Panc1 (cell line): ENCODE results near the gene ENAH. TPM values are rescaled to one million over a fixed set of nuclear protein-coding genes. Genes with fewer than 3 reads are reported as not detected.

Experiments used
- ATAC-seq: fragments of 200-7000 bp; cut with Tn5 transposase; 2 replicates; pipeline ENCODE4 v1.9.1; 2020; ENCODE audit warnings: mild to moderate bottlenecking, moderate library complexity
- BruUV-seq: library from RNA; stranded (reverse); fragments of 400-500 nt; replicated peaks from 2 replicates; lab custom pipeline; 2021; lab: Mats Ljungman, UMichigan
- CTCF ChIA-PET: fragments of 300-600 bp; sonication (Branson Sonifier 250); formaldehyde crosslinking; loops from one replicate; lab custom pipeline; 2022; ENCODE audit warnings: antibody characterized with exemption; lab: Charles Lee
- POLR2A ChIA-PET: fragments of 300-600 bp; sonication (Branson Sonifier 250); formaldehyde crosslinking; loops from one replicate; lab custom pipeline; 2022; ENCODE audit warnings: antibody characterized with exemption; lab: Charles Lee
- DNase-seq: peaks from one replicate; pipeline ENCODE4 v3.0.0-alpha.2; 2010; ENCODE audit warnings: low read depth, low spot score
- H3K27ac ChIP-seq: 2 replicates; pipeline ENCODE4 v1.5.1; 2011; ENCODE audit warnings: mild to moderate bottlenecking, low read length, inconsistent platforms
- H3K27me3 ChIP-seq: fragments of 200-500 bp; sonication (Bioruptor generic); 2 replicates; pipeline ENCODE4 v1.6.0; 2014; ENCODE audit warnings: low read length, inconsistent platforms; ENCODE audit not compliant: control insufficient read depth, insufficient read depth
- H3K36me3 ChIP-seq: fragments of 200-500 bp; sonication (Bioruptor generic); 2 replicates; pipeline ENCODE4 v1.5.1; 2014; ENCODE audit warnings: inconsistent platforms, mild to moderate bottlenecking, low read length, moderate library complexity; ENCODE audit not compliant: control insufficient read depth, insufficient read depth
- H3K4me1 ChIP-seq: 2 replicates; pipeline ENCODE4 v1.5.1; 2011; ENCODE audit warnings: inconsistent platforms, mild to moderate bottlenecking, low read length, moderate library complexity; ENCODE audit not compliant: control insufficient read depth, insufficient read depth
- H3K4me3 ChIP-seq, 2 experiments: 2 replicates each; pipeline ENCODE4 v1.5.1; 2011 to 2012; ENCODE audit warnings: low read depth in 2 of 2, low read length in 2 of 2, mild to moderate bottlenecking in 2 of 2, inconsistent platforms in 1 of 2, moderate library complexity in 1 of 2
- H3K9me3 ChIP-seq: fragments of 200-500 bp; sonication (Bioruptor generic); 2 replicates; pipeline ENCODE4 v1.5.1; 2014; ENCODE audit warnings: low read depth, mild to moderate bottlenecking, inconsistent platforms, low read length, moderate library complexity; ENCODE audit not compliant: control insufficient read depth, insufficient read depth
- POLR2AphosphoS5 ChIP-seq: IDR thresholded peaks from 2 replicates; pipeline ENCODE4 v1.6.1; 2012; ENCODE audit warnings: mild to moderate bottlenecking, low read depth, low read length, moderate library complexity
- SIN3A ChIP-seq: IDR thresholded peaks from 2 replicates; pipeline ENCODE4 v1.6.1; 2012; ENCODE audit warnings: low read depth, mild to moderate bottlenecking, low read length, moderate library complexity, borderline replicate concordance; ENCODE audit not compliant: insufficient read depth
- TCF7L2 ChIP-seq: IDR thresholded peaks from 2 replicates; pipeline ENCODE4 v1.6.1; 2011; ENCODE audit warnings: mild to moderate bottlenecking, low read depth, low read length, inconsistent platforms
- in situ Hi-C: cut with HindIII; loops from 2 replicates; pipeline ENCODE4 v1.10.0; 2016; ENCODE audit warnings: low sequenced_read_pairs, low pct_unique_long_range_greater_than_20kb
- intact Hi-C: fragments of 100-400 bp; cut with micrococcal nuclease; formaldehyde crosslinking; loops from one replicate; pipeline ENCODE4 v1.10.0; 2022; ENCODE audit not compliant: unreplicated experiment
- total RNA-seq: library from RNA; stranded (reverse); gene quantifications from one replicate; pipeline ENCODE4 v1.2.1, GENCODE V29; 2021; ENCODE audit not compliant: unreplicated experiment
- TF ChIP-seq, protein P1 (sequence below), 2 experiments: IDR thresholded peaks; 2 replicates each; pipeline ENCODE4 v1.6.1; 2011 to 2012; ENCODE audit warnings: low read depth in 2 of 2, control low read depth in 1 of 2, low read length in 1 of 2, mild to moderate bottlenecking in 1 of 2, moderate library complexity in 1 of 2; ENCODE audit not compliant: insufficient read depth in 1 of 2
- TF ChIP-seq, protein P2 (sequence below): fragments of 450-650 bp; IDR thresholded peaks from 2 replicates; pipeline ENCODE4 v1.5.1; 2017; ENCODE audit warnings: mild to moderate bottlenecking

Gene ENAH
- total RNA-seq, 1 experiment from 2014 or later: 133 TPM

GRCh38 chr1:225471453-225472301, 181.2 kb downstream of the ENAH start:
- intact Hi-C loops: loop anchor here (10.0 kb wide), 1 partner anchor 593 kb away; the partner anchor contains the start of gene H3-3A
- Histone ChIP-seq H3K27ac (no peak overlapping the region), H3K9me3 (no peaks in the 10 kb centered on the region), H3K4me3 (no peak overlapping the region), H3K36me3 (no peaks in the 10 kb centered on the region), H3K27me3 (no peaks in the 10 kb centered on the region), H3K4me1 (no peaks in the 10 kb centered on the region)
- no peak for TF ChIP-seq SIN3A
- TF ChIP-seq TCF7L2: no peak
- TF ChIP-seq, protein P1, sequence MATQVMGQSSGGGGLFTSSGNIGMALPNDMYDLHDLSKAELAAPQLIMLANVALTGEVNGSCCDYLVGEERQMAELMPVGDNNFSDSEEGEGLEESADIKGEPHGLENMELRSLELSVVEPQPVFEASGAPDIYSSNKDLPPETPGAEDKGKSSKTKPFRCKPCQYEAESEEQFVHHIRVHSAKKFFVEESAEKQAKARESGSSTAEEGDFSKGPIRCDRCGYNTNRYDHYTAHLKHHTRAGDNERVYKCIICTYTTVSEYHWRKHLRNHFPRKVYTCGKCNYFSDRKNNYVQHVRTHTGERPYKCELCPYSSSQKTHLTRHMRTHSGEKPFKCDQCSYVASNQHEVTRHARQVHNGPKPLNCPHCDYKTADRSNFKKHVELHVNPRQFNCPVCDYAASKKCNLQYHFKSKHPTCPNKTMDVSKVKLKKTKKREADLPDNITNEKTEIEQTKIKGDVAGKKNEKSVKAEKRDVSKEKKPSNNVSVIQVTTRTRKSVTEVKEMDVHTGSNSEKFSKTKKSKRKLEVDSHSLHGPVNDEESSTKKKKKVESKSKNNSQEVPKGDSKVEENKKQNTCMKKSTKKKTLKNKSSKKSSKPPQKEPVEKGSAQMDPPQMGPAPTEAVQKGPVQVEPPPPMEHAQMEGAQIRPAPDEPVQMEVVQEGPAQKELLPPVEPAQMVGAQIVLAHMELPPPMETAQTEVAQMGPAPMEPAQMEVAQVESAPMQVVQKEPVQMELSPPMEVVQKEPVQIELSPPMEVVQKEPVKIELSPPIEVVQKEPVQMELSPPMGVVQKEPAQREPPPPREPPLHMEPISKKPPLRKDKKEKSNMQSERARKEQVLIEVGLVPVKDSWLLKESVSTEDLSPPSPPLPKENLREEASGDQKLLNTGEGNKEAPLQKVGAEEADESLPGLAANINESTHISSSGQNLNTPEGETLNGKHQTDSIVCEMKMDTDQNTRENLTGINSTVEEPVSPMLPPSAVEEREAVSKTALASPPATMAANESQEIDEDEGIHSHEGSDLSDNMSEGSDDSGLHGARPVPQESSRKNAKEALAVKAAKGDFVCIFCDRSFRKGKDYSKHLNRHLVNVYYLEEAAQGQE (IDR thresholded peaks at IDR 0.05; ENCODE audit: insufficient read depth in 1 of 2, low read depth in 2 of 2, low read length in 1 of 2): no peak
- TF ChIP-seq, protein P2, sequence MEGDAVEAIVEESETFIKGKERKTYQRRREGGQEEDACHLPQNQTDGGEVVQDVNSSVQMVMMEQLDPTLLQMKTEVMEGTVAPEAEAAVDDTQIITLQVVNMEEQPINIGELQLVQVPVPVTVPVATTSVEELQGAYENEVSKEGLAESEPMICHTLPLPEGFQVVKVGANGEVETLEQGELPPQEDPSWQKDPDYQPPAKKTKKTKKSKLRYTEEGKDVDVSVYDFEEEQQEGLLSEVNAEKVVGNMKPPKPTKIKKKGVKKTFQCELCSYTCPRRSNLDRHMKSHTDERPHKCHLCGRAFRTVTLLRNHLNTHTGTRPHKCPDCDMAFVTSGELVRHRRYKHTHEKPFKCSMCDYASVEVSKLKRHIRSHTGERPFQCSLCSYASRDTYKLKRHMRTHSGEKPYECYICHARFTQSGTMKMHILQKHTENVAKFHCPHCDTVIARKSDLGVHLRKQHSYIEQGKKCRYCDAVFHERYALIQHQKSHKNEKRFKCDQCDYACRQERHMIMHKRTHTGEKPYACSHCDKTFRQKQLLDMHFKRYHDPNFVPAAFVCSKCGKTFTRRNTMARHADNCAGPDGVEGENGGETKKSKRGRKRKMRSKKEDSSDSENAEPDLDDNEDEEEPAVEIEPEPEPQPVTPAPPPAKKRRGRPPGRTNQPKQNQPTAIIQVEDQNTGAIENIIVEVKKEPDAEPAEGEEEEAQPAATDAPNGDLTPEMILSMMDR: no peak
- TF ChIP-seq POLR2AphosphoS5: no peak
- ChIA-PET POLR2A (interaction anchor here (0.6 kb wide), 1 partner anchor 9 kb away, joined by 3 read pairs; no protein-coding TSS in a partner anchor), CTCF (interaction anchor here (0.6 kb wide), 1 partner anchor 301 kb away, joined by 3 read pairs; no protein-coding TSS in a partner anchor)
- ATAC-seq (no peak), DNase-seq (no peak)
- BruUV-seq: no TSS peak
- in situ Hi-C loops: no loop called here

- ATAC-seq (no peak), DNase-seq (no peak)
- no peak for TF ChIP-seq POLR2AphosphoS5
- TF ChIP-seq, protein P2: no peak
- TF ChIP-seq TCF7L2: no peak
- no peak for TF ChIP-seq SIN3A
- TF ChIP-seq, protein P1 (IDR thresholded peaks at IDR 0.05; ENCODE audit: insufficient read depth in 1 of 2, low read depth in 2 of 2, low read length in 1 of 2): no peak
- Histone ChIP-seq H3K27ac (no peak overlapping the region), H3K36me3 (no peaks in the 10 kb centered on the region), H3K4me1 (no peaks in the 10 kb centered on the region), H3K27me3 (no peaks in the 10 kb centered on the region), H3K4me3 (no peak overlapping the region), H3K9me3 (no peaks in the 10 kb centered on the region)
- no TSS peak for BruUV-seq
- intact Hi-C loops (loop anchor here (10.0 kb wide), 1 partner anchor 594 kb away; the partner anchor contains the start of gene H3-3A), in situ Hi-C loops (no loop called here)
- ChIA-PET CTCF (no interaction called here), POLR2A (no interaction called here)
Measured at GRCh38 chr1:225471109-225471452, 181.8 kb downstream of the ENAH start.
